ENCODE measurements around the gene STIP1. TPM values are rescaled to one million over a fixed set of nuclear protein-coding genes. Genes with fewer than 3 reads are reported as not detected.

Gene STIP1
- total and polyA plus RNA-seq, 10 of the 15 experiments (the other 5 are each of a cell fraction or from before 2014, with no cell fraction given), result 25.2 to 291 (median 191) TPM

DNA sequence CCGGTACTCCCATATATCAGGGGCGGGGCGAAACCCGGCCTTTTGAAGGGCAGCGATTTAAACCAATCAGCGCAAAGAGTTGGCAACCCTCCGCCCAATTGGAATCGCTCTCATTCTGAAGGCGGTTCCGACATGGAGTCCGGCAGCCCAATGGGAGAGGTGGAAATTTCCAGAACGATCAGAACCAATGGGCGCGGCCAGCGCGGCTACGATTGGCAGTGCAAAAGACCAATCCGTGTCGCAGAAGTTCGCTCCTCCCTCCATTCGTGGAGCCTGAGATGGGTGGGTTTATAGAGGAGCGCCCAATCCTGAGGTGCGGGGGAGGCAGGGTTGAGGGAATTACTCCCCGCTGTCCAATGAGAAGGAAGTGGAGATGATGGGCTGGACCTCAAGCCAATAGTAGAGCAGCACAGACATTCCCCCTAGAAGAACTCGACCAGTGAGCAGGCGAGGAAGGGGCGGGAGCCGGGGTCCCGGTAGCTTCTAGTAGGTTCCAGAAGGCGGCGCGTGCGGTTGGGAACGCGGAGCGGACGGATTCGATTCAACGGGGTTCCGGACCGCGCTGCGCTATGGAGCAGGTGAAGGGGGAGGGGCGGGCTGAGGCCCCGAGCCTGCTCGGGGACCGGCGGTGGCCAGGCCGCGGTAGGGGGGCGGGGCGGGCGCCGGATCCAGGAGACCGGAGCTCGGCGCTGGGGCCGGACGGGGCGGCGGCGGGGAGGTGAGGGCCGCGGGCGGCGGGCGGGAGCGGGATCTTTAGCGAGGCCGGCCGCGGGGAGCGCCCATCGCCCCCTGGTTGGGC is at the start of gene STIP1 (continued):
- TF ChIP-seq, protein P1, sequence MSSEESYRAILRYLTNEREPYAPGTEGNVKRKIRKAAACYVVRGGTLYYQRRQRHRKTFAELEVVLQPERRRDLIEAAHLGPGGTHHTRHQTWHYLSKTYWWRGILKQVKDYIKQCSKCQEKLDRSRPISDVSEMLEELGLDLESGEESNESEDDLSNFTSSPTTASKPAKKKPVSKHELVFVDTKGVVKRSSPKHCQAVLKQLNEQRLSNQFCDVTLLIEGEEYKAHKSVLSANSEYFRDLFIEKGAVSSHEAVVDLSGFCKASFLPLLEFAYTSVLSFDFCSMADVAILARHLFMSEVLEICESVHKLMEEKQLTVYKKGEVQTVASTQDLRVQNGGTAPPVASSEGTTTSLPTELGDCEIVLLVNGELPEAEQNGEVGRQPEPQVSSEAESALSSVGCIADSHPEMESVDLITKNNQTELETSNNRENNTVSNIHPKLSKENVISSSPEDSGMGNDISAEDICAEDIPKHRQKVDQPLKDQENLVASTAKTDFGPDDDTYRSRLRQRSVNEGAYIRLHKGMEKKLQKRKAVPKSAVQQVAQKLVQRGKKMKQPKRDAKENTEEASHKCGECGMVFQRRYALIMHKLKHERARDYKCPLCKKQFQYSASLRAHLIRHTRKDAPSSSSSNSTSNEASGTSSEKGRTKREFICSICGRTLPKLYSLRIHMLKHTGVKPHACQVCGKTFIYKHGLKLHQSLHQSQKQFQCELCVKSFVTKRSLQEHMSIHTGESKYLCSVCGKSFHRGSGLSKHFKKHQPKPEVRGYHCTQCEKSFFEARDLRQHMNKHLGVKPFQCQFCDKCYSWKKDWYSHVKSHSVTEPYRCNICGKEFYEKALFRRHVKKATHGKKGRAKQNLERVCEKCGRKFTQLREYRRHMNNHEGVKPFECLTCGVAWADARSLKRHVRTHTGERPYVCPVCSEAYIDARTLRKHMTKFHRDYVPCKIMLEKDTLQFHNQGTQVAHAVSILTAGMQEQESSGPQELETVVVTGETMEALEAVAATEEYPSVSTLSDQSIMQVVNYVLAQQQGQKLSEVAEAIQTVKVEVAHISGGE (CRISPR knock-in tag; IDR thresholded peaks at IDR 0.05), result no peak
- TF ChIP-seq TCF7 (IDR thresholded peaks at IDR 0.05; ENCODE audit: borderline replicate concordance) (no peak), CREB1 (IDR thresholded peaks at IDR 0.05; ENCODE audit: low read depth) (peak; percentile 74), ZNF622 (IDR thresholded peaks at IDR 0.05) (no peak), NFYB (IDR thresholded peaks at IDR 0.05; ENCODE audit: insufficient read depth, low read depth, low read length) (peak; percentile 100), EP300 (IDR thresholded peaks at IDR 0.05; ENCODE audit: borderline replicate concordance in 1 of 2, control insufficient read depth in 1 of 2, low read depth in 2 of 2, low read length in 2 of 2) (peak in 1 of 2 experiments; percentile 94; a peak in 1 of 4 replicates), MTA3 (IDR thresholded peaks at IDR 0.05; ENCODE audit: borderline replicate concordance, low read length) (no peak), ZNF274 (IDR thresholded peaks at IDR 0.05; ENCODE audit: insufficient read depth, insufficient read length) (no peak), ZNF217 (IDR thresholded peaks at IDR 0.05) (no peak), YY1 (IDR thresholded peaks at IDR 0.05; ENCODE audit: low read depth, low read length) (peak; percentile 38; the same call in 1 of the 2 replicates), NBN (IDR thresholded peaks at IDR 0.05) (no peak), JUNB (IDR thresholded peaks at IDR 0.05) (no peak)
- TF ChIP-seq, protein P2, sequence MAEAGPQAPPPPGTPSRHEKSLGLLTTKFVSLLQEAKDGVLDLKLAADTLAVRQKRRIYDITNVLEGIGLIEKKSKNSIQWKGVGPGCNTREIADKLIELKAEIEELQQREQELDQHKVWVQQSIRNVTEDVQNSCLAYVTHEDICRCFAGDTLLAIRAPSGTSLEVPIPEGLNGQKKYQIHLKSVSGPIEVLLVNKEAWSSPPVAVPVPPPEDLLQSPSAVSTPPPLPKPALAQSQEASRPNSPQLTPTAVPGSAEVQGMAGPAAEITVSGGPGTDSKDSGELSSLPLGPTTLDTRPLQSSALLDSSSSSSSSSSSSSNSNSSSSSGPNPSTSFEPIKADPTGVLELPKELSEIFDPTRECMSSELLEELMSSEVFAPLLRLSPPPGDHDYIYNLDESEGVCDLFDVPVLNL (IDR thresholded peaks at IDR 0.05; ENCODE audit: low read depth, low read length), result peak; percentile 36; the same call in 1 of the 2 replicates
- TF ChIP-seq, protein P3, sequence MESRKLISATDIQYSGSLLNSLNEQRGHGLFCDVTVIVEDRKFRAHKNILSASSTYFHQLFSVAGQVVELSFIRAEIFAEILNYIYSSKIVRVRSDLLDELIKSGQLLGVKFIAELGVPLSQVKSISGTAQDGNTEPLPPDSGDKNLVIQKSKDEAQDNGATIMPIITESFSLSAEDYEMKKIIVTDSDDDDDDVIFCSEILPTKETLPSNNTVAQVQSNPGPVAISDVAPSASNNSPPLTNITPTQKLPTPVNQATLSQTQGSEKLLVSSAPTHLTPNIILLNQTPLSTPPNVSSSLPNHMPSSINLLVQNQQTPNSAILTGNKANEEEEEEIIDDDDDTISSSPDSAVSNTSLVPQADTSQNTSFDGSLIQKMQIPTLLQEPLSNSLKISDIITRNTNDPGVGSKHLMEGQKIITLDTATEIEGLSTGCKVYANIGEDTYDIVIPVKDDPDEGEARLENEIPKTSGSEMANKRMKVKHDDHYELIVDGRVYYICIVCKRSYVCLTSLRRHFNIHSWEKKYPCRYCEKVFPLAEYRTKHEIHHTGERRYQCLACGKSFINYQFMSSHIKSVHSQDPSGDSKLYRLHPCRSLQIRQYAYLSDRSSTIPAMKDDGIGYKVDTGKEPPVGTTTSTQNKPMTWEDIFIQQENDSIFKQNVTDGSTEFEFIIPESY (IDR thresholded peaks at IDR 0.05), result no peak; the same call in 1 of the 2 replicates
- TF ChIP-seq, protein P4, sequence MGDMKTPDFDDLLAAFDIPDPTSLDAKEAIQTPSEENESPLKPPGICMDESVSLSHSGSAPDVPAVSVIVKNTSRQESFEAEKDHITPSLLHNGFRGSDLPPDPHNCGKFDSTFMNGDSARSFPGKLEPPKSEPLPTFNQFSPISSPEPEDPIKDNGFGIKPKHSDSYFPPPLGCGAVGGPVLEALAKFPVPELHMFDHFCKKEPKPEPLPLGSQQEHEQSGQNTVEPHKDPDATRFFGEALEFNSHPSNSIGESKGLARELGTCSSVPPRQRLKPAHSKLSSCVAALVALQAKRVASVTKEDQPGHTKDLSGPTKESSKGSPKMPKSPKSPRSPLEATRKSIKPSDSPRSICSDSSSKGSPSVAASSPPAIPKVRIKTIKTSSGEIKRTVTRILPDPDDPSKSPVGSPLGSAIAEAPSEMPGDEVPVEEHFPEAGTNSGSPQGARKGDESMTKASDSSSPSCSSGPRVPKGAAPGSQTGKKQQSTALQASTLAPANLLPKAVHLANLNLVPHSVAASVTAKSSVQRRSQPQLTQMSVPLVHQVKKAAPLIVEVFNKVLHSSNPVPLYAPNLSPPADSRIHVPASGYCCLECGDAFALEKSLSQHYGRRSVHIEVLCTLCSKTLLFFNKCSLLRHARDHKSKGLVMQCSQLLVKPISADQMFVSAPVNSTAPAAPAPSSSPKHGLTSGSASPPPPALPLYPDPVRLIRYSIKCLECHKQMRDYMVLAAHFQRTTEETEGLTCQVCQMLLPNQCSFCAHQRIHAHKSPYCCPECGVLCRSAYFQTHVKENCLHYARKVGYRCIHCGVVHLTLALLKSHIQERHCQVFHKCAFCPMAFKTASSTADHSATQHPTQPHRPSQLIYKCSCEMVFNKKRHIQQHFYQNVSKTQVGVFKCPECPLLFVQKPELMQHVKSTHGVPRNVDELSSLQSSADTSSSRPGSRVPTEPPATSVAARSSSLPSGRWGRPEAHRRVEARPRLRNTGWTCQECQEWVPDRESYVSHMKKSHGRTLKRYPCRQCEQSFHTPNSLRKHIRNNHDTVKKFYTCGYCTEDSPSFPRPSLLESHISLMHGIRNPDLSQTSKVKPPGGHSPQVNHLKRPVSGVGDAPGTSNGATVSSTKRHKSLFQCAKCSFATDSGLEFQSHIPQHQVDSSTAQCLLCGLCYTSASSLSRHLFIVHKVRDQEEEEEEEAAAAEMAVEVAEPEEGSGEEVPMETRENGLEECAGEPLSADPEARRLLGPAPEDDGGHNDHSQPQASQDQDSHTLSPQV (IDR thresholded peaks at IDR 0.05), result no peak

All from GM12878 (cell line).